HG03095 (cell line): ENCODE results near the gene MRPL55.

Source experiments
- ATAC-seq: cut with Tn5 transposase; IDR thresholded peaks from one replicate; pipeline ENCODE4 v1.9.1; 2021; ENCODE audit warnings: moderate library complexity; ENCODE audit not compliant: unreplicated experiment

The MRPL55 gene

DNA sequence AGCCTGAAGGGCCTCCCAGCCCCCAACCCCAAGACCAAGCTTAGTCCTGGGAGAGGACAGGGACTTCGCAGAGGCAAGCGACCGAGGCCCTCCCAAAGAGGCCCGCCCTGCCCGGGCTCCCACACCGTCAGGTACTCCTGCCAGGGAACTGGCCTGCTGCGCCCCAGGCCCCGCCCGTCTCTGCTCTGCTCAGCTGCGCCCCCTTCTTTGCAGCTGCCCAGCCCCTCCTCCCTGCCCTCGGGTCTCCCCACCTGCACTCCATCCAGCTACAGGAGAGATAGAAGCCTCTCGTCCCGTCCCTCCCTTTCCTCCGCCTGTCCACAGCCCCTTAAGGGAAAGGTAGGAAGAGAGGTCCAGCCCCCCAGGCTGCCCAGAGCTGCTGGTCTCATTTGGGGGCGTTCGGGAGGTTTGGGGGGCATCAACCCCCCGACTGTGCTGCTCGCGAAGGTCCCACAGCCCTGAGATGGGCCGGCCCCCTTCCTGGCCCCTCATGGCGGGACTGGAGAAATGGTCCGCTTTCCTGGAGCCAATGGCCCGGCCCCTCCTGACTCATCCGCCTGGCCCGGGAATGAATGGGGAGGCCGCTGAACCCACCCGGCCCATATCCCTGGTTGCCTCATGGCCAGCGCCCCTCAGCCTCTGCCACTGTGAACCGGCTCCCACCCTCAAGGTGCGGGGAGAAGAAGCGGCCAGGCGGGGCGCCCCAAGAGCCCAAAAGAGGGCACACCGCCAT lies 48.5 kb downstream of the MRPL55 start:
- ATAC-seq = no peak

GRCh38 chr1:228059634-228060457 lies 49.3 kb downstream of the MRPL55 start:
- no peak for ATAC-seq

DNA sequence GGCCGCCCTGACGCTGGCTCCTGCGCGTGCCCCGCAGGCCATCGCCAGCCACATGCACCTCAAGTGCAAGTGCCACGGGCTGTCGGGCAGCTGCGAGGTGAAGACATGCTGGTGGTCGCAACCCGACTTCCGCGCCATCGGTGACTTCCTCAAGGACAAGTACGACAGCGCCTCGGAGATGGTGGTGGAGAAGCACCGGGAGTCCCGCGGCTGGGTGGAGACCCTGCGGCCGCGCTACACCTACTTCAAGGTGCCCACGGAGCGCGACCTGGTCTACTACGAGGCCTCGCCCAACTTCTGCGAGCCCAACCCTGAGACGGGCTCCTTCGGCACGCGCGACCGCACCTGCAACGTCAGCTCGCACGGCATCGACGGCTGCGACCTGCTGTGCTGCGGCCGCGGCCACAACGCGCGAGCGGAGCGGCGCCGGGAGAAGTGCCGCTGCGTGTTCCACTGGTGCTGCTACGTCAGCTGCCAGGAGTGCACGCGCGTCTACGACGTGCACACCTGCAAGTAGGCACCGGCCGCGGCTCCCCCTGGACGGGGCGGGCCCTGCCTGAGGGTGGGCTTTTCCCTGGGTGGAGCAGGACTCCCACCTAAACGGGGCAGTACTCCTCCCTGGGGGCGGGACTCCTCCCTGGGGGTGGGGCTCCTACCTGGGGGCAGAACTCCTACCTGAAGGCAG lies 50.0 kb downstream of the MRPL55 start:
- no peak for ATAC-seq

DNA sequence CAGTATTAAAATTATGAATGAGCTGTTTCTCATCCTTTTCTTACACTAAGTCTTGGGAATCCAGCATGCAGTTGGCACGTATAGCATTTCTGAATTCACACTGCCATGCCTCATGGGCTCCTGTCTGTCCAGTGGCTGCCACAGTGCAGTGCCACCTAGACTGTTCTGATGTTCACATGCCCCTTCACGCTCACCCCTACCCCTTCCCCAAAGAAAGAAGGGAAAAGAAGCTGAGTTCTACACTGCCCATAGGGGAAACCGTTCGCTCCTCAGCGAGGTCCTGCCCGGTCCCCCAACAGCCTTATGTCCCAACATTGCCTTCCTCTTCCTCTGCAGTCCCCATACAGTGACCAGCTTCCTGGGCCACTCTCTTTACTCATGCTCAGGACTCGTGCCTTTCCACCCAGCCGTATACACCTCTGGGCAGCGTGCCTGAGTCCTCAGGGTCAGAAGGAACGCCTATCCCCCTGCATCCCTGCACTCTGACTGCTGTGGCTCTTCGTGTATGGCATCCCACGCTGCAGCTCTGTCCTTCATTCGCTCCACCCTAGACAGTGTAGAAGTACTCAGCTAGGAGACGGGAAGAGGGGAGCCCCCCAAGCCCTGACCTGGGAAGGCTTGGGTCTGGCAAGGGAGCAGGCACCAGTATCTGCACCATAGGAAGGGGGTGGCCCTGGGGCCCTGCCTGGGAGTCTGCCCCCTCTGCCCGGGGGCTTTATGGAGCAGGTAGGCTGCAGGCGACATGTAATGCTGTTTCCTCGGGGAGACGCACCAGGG lies 50.7 kb downstream of the MRPL55 start:
- no peak for ATAC-seq
